ENCODE measurements around the gene CAB39L.

- TF ChIP-seq MAX (IDR thresholded peaks at IDR 0.05; ENCODE audit: insufficient read depth, insufficient read length): no peak
- TF ChIP-seq CTCF (IDR thresholded peaks at IDR 0.05; ENCODE audit: extremely low read depth in 1 of 2, insufficient read depth in 1 of 2, low read depth in 1 of 2, low read length in 2 of 2): no peak
- no peak for TF ChIP-seq EZH2 (IDR thresholded peaks at IDR 0.05; ENCODE audit: borderline replicate concordance, low read depth, low read length, severe bottlenecking)
- no peak for TF ChIP-seq POLR2A (IDR thresholded peaks at IDR 0.05; ENCODE audit: low read depth, low read length)
- TF ChIP-seq FOS (IDR thresholded peaks at IDR 0.05; ENCODE audit: borderline replicate concordance, insufficient read depth, low read length): no peak
- no peak for TF ChIP-seq GATA2 (IDR thresholded peaks at IDR 0.05; ENCODE audit: insufficient read depth, insufficient read length, low read depth, low read length)
- no peak for TF ChIP-seq MYC (IDR thresholded peaks at IDR 0.05; ENCODE audit: low read depth, low read length)
- no peak for TF ChIP-seq POLR2AphosphoS5 (IDR thresholded peaks at IDR 0.05; ENCODE audit: insufficient read depth, low read depth, low read length)
Observed at GRCh38 chr13:49395878-49396380, 47.9 kb downstream of the CAB39L start.

Measured in endothelial cell of umbilical vein (primary cell).